ENCODE measurements around the gene IFITM1.

DNA sequence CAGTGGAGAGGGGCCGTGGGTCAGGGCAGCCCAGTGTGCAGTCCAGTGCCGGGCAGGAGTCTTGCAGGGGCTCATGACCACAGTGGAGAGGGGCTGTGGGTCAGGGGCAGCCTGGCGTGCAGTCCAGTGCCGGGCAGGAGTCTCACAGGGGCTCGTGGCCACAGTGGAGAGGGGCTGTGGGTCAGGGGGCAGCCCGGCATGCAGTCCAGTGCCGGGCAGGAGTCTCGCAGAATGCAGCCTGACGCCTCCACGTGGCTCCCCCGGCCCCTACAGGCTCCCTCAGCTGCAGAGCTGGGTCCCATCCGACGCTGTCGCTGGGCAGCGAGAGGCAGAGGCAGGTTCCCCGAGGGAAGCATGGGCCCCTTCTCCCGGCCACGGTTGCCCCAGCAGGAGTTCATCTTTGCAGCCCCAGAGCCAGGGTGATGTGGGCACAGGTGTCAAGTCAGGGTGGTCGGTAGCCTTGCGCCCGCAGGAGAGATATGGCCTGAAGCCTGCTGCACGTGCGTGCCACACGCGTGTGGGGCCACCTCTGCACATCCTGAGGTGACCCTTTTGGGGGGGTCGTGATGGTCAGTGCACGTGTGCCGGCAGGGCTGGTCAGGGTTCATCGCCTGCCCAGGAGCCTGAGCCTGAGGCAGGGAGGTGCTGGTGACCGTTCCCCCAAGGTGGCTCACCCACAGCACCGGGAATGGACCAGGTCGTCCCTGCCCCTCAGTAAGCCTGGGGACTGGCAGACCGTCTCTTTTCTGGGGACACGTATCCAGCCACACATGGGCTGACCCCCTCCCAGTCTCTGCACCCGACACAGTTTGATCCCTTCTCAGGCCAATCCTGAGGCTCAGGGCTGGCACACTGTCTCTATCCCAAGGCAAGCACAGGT is 17.4 kb upstream of the IFITM1 start:
- TF ChIP-seq, protein P1, sequence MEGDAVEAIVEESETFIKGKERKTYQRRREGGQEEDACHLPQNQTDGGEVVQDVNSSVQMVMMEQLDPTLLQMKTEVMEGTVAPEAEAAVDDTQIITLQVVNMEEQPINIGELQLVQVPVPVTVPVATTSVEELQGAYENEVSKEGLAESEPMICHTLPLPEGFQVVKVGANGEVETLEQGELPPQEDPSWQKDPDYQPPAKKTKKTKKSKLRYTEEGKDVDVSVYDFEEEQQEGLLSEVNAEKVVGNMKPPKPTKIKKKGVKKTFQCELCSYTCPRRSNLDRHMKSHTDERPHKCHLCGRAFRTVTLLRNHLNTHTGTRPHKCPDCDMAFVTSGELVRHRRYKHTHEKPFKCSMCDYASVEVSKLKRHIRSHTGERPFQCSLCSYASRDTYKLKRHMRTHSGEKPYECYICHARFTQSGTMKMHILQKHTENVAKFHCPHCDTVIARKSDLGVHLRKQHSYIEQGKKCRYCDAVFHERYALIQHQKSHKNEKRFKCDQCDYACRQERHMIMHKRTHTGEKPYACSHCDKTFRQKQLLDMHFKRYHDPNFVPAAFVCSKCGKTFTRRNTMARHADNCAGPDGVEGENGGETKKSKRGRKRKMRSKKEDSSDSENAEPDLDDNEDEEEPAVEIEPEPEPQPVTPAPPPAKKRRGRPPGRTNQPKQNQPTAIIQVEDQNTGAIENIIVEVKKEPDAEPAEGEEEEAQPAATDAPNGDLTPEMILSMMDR (IDR thresholded peaks at IDR 0.05 in 8 of 11, conservative IDR thresholded peaks at IDR 0.05 in 3 of 11), result no peak
- no peak for TF ChIP-seq POLR2A (IDR thresholded peaks at IDR 0.05)
